ENCODE results near the gene IFT88.

Gene IFT88

GRCh38 chr13:20573636-20574035, 6.7 kb downstream of the IFT88 start:
- WGBS (ENCODE audit: extremely low coverage, insufficient coverage, insufficient read length): no CpG with 5 or more reads among the region's 2 CpGs

GRCh38 chr13:20579191-20579590, 12.2 kb downstream of the IFT88 start:
- H3K4me2 ChIP-seq (ENCODE audit: low read length): no peak overlapping the region
- H3K23ac ChIP-seq (ENCODE audit: low read length): no peak overlapping the region
- no peak overlapping the region for H2BK5ac ChIP-seq (ENCODE audit: low read depth, low read length, poor library complexity)
- no CpG with 5 or more reads among the region's 3 CpGs for WGBS (ENCODE audit: extremely low coverage, insufficient coverage, insufficient read length)
- H3K79me2 ChIP-seq (ENCODE audit: control insufficient read depth, insufficient read depth, low read length, poor library complexity): no peaks in the 10 kb centered on the region
- no peaks in the 10 kb centered on the region for H3K9me3 ChIP-seq (ENCODE audit: insufficient read depth, low read depth, low read length)
- no peak overlapping the region for H2BK12ac ChIP-seq (ENCODE audit: low read length)
- no peak overlapping the region for H3K18ac ChIP-seq (ENCODE audit: low read length)
- H3K4me1 ChIP-seq (ENCODE audit: control insufficient read depth in 1 of 2, insufficient read depth in 2 of 2, low read length in 2 of 2): no peaks in the 10 kb centered on the region
- peaks cover 4 to 9% of the 10 kb centered on the region in 2 experiments for H3K36me3 ChIP-seq (ENCODE audit: control insufficient read depth in 1 of 2, insufficient read depth in 2 of 2, low read length in 2 of 2)
- H4K8ac ChIP-seq (ENCODE audit: low read depth, low read length): no peak overlapping the region
- H4K91ac ChIP-seq (ENCODE audit: low read depth, low read length): no peak overlapping the region
- no peak overlapping the region for H3K27ac ChIP-seq (ENCODE audit: low read depth, low read length)
- no peaks in the 10 kb centered on the region for H3K79me1 ChIP-seq (ENCODE audit: low read length)
- no peaks in the 10 kb centered on the region for H3K27me3 ChIP-seq (ENCODE audit: insufficient read depth, low read length)
- H3K4ac ChIP-seq (ENCODE audit: low read depth, low read length): no peak overlapping the region
- no peak overlapping the region for H3K9ac ChIP-seq (ENCODE audit: low read length)
- H4K12ac ChIP-seq (ENCODE audit: low read depth, low read length): no peak overlapping the region
- H2AFZ ChIP-seq (ENCODE audit: insufficient read depth, low read length, poor library complexity): no peak overlapping the region
- no peak overlapping the region for H3K14ac ChIP-seq (ENCODE audit: low read length)
- no peak for DNase-seq
- no peak overlapping the region for H3K4me3 ChIP-seq (ENCODE audit: low read depth, low read length)
- no peak overlapping the region for H2BK120ac ChIP-seq (ENCODE audit: insufficient read depth, low read length, poor library complexity)
- no peak overlapping the region for H2AK5ac ChIP-seq (ENCODE audit: low read length)

More at GRCh38 chr13:20573636-20574035, 6.7 kb downstream of the IFT88 start:
- no peak overlapping the region for H3K4me2 ChIP-seq (ENCODE audit: low read length)
- no peak overlapping the region for H3K27ac ChIP-seq (ENCODE audit: low read depth, low read length)
- no peak overlapping the region for H4K12ac ChIP-seq (ENCODE audit: low read depth, low read length)
- H4K8ac ChIP-seq (ENCODE audit: low read depth, low read length): no peak overlapping the region
- no peak overlapping the region for H2BK5ac ChIP-seq (ENCODE audit: low read depth, low read length, poor library complexity)
- no peak overlapping the region for H2AK5ac ChIP-seq (ENCODE audit: low read length)
- H3K14ac ChIP-seq (ENCODE audit: low read length): no peak overlapping the region
- no peak overlapping the region for H2AFZ ChIP-seq (ENCODE audit: insufficient read depth, low read length, poor library complexity)
- no peak overlapping the region for H3K4ac ChIP-seq (ENCODE audit: low read depth, low read length)
- no peaks in the 10 kb centered on the region for H3K27me3 ChIP-seq (ENCODE audit: insufficient read depth, low read length)
- H2BK120ac ChIP-seq (ENCODE audit: insufficient read depth, low read length, poor library complexity): no peak overlapping the region
- no peak overlapping the region for H3K9ac ChIP-seq (ENCODE audit: low read length)
- no peaks in the 10 kb centered on the region for H3K9me3 ChIP-seq (ENCODE audit: insufficient read depth, low read depth, low read length)
- H4K91ac ChIP-seq (ENCODE audit: low read depth, low read length): no peak overlapping the region
- H3K79me2 ChIP-seq (ENCODE audit: control insufficient read depth, insufficient read depth, low read length, poor library complexity): no peaks in the 10 kb centered on the region
- H2BK12ac ChIP-seq (ENCODE audit: low read length): no peak overlapping the region
- H3K18ac ChIP-seq (ENCODE audit: low read length): no peak overlapping the region
- no peak for DNase-seq
- H3K79me1 ChIP-seq (ENCODE audit: low read length): no peaks in the 10 kb centered on the region
- H3K4me1 ChIP-seq (ENCODE audit: control insufficient read depth in 1 of 2, insufficient read depth in 2 of 2, low read length in 2 of 2): no peaks in the 10 kb centered on the region
- H3K36me3 ChIP-seq (ENCODE audit: control insufficient read depth in 1 of 2, insufficient read depth in 2 of 2, low read length in 2 of 2): peaks cover 0 to 3% of the 10 kb centered on the region in 2 experiments
- H3K23ac ChIP-seq (ENCODE audit: low read length): no peak overlapping the region
- no peak overlapping the region for H3K4me3 ChIP-seq (ENCODE audit: low read depth, low read length)

GRCh38 chr13:20580257-20580656, 13.3 kb downstream of the IFT88 start:
- Histone ChIP-seq H3K14ac (ENCODE audit: low read length) (no peak overlapping the region), H3K4me3 (ENCODE audit: low read depth, low read length) (no peak overlapping the region), H2BK5ac (ENCODE audit: low read depth, low read length, poor library complexity) (no peak overlapping the region), H3K4ac (ENCODE audit: low read depth, low read length) (no peak overlapping the region), H3K9ac (ENCODE audit: low read length) (no peak overlapping the region), H2AFZ (ENCODE audit: insufficient read depth, low read length, poor library complexity) (no peak overlapping the region), H3K79me2 (ENCODE audit: control insufficient read depth, insufficient read depth, low read length, poor library complexity) (no peaks in the 10 kb centered on the region), H2BK12ac (ENCODE audit: low read length) (no peak overlapping the region), H2BK120ac (ENCODE audit: insufficient read depth, low read length, poor library complexity) (no peak overlapping the region), H3K9me3 (ENCODE audit: insufficient read depth, low read depth, low read length) (no peaks in the 10 kb centered on the region), H3K4me1 (ENCODE audit: control insufficient read depth in 1 of 2, insufficient read depth in 2 of 2, low read length in 2 of 2) (no peaks in the 10 kb centered on the region), H3K23ac (ENCODE audit: low read length) (no peak overlapping the region), H3K18ac (ENCODE audit: low read length) (no peak overlapping the region), H4K91ac (ENCODE audit: low read depth, low read length) (no peak overlapping the region), H3K36me3 (ENCODE audit: control insufficient read depth in 1 of 2, insufficient read depth in 2 of 2, low read length in 2 of 2) (peaks cover 6 to 13% of the 10 kb centered on the region in 2 experiments), H3K79me1 (ENCODE audit: low read length) (no peaks in the 10 kb centered on the region), H3K27me3 (ENCODE audit: insufficient read depth, low read length) (no peaks in the 10 kb centered on the region), H2AK5ac (ENCODE audit: low read length) (no peak overlapping the region), H3K27ac (ENCODE audit: low read depth, low read length) (no peak overlapping the region), H3K4me2 (ENCODE audit: low read length) (no peak overlapping the region), H4K12ac (ENCODE audit: low read depth, low read length) (no peak overlapping the region), H4K8ac (ENCODE audit: low read depth, low read length) (no peak overlapping the region)
- DNase-seq: no peak
- no CpG with 5 or more reads among the region's 5 CpGs for WGBS (ENCODE audit: extremely low coverage, insufficient coverage, insufficient read length)

GRCh38 chr13:20582026-20582425, 15.1 kb downstream of the IFT88 start:
- H4K12ac ChIP-seq (ENCODE audit: low read depth, low read length): no peak overlapping the region
- H4K91ac ChIP-seq (ENCODE audit: low read depth, low read length): no peak overlapping the region
- no peak overlapping the region for H3K4me3 ChIP-seq (ENCODE audit: low read depth, low read length)
- no peak overlapping the region for H2BK120ac ChIP-seq (ENCODE audit: insufficient read depth, low read length, poor library complexity)
- H3K14ac ChIP-seq (ENCODE audit: low read length): no peak overlapping the region
- no peak overlapping the region for H2BK5ac ChIP-seq (ENCODE audit: low read depth, low read length, poor library complexity)
- no peaks in the 10 kb centered on the region for H3K79me1 ChIP-seq (ENCODE audit: low read length)
- DNase-seq: no peak
- no peak overlapping the region for H2BK12ac ChIP-seq (ENCODE audit: low read length)
- H3K27me3 ChIP-seq (ENCODE audit: insufficient read depth, low read length): no peaks in the 10 kb centered on the region
- H2AFZ ChIP-seq (ENCODE audit: insufficient read depth, low read length, poor library complexity): no peak overlapping the region
- H3K4me1 ChIP-seq (ENCODE audit: control insufficient read depth in 1 of 2, insufficient read depth in 2 of 2, low read length in 2 of 2): no peaks in the 10 kb centered on the region
- H2AK5ac ChIP-seq (ENCODE audit: low read length): no peak overlapping the region
- no peak overlapping the region for H3K4me2 ChIP-seq (ENCODE audit: low read length)
- H3K4ac ChIP-seq (ENCODE audit: low read depth, low read length): no peak overlapping the region
- H3K79me2 ChIP-seq (ENCODE audit: control insufficient read depth, insufficient read depth, low read length, poor library complexity): no peaks in the 10 kb centered on the region
- H3K36me3 ChIP-seq (ENCODE audit: control insufficient read depth in 1 of 2, insufficient read depth in 2 of 2, low read length in 2 of 2): peaks cover 6 to 11% of the 10 kb centered on the region in 2 experiments
- WGBS (ENCODE audit: extremely low coverage, insufficient coverage, insufficient read length): 100% methylated on average over 2 of the region's 2 CpGs
- H3K9ac ChIP-seq (ENCODE audit: low read length): no peak overlapping the region
- H4K8ac ChIP-seq (ENCODE audit: low read depth, low read length): no peak overlapping the region
- H3K18ac ChIP-seq (ENCODE audit: low read length): no peak overlapping the region
- H3K23ac ChIP-seq (ENCODE audit: low read length): no peak overlapping the region
- H3K9me3 ChIP-seq (ENCODE audit: insufficient read depth, low read depth, low read length): no peaks in the 10 kb centered on the region
- no peak overlapping the region for H3K27ac ChIP-seq (ENCODE audit: low read depth, low read length)
